ENCODE results near the gene FGF22.
"Not testable (repeated sequence)": the region's sequence is repeated elsewhere in the genome, so short reads cannot be mapped to it uniquely, and the experiment has no call there.

FGF22 gene

GRCh38 chr19:623175-623916 is 16.3 kb upstream of the FGF22 start:
- no peak for DNase-seq (ENCODE audit: extremely low read depth, insufficient read length)
- Histone ChIP-seq H3K36me3 (ENCODE audit: control insufficient read depth, insufficient read depth, low read length) (peaks cover 18% of the 10 kb centered on the region), H3K27me3 (replicated peaks; ENCODE audit: control insufficient read depth, insufficient read depth, low read length) (no peaks in the 10 kb centered on the region), H3K4me3 (replicated peaks; ENCODE audit: low read depth, low read length) (no peak overlapping the region)
- no peak for TF ChIP-seq CTCF (IDR thresholded peaks at IDR 0.05; ENCODE audit: insufficient read depth, low read length, poor library complexity, severe bottlenecking)

GRCh38 chr19:623974-624373 is 15.7 kb upstream of the FGF22 start:
- no peak for TF ChIP-seq CTCF (IDR thresholded peaks at IDR 0.05; ENCODE audit: insufficient read depth, low read length, poor library complexity, severe bottlenecking)
- Histone ChIP-seq H3K36me3 (ENCODE audit: control insufficient read depth, insufficient read depth, low read length) (peaks cover 18% of the 10 kb centered on the region), H3K4me3 (replicated peaks; ENCODE audit: low read depth, low read length) (no peak overlapping the region), H3K27me3 (replicated peaks; ENCODE audit: control insufficient read depth, insufficient read depth, low read length) (no peaks in the 10 kb centered on the region)
- DNase-seq (ENCODE audit: extremely low read depth, insufficient read length): no peak

DNA sequence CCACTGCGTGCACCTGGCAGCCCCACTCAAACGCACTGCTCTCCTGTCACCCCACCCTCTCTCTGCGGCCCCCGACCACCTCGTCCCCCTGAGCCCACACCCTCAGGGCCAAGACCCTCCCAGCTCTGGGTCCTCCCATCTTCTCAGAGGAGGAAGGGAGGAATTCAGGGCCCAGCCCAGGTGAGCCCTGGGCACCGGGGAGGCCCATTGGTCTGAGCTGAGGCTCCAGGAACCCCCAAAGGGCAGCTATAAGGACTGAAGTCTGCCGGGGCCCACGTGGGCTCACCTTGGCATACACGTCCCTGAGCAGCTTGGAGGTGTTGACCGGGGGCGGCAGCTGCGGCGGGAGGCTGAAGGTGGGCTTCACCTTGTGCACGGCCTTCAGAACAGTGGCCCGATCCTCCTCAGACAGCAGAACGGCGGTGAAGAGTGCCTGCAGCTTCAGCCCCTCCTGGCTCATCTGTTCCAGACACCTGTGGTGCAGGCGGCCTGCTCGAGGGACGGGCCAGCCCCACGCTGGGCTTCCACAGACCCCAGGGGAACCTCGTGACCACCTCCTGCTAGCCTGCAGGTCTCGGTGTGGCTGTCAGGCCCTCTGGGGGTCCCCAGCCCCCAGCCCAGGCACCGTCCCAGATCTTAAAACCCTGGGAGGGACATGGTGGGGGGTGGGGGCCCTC is 15.1 kb upstream of the FGF22 start:
- Histone ChIP-seq H3K27me3 (replicated peaks; ENCODE audit: control insufficient read depth, insufficient read depth, low read length) (no peaks in the 10 kb centered on the region), H3K36me3 (ENCODE audit: control insufficient read depth, insufficient read depth, low read length) (peaks cover 16% of the 10 kb centered on the region), H3K4me3 (replicated peaks; ENCODE audit: low read depth, low read length) (no peak overlapping the region)
- TF ChIP-seq CTCF (IDR thresholded peaks at IDR 0.05; ENCODE audit: insufficient read depth, low read length, poor library complexity, severe bottlenecking): no peak
- DNase-seq (ENCODE audit: extremely low read depth, insufficient read length): no peak

DNA sequence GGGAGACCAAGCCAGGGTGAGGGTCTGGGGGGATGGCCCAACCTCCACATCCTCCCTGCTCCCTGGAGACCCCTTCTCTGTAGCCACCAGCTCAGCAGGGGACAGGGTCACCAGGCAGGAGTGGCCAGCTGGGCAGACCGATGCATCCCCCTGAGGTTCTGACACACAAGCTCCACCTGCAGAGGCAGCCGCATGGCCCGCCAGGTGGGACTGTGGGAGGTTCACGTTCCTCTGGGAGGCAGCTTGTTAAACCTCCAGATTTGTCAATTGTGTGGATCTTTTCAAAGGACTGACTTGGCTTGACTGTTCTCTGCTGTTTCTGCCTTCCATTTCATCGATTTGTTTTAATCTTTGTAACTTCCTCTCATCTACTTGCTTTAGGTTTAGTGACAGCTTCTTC is 14.4 kb upstream of the FGF22 start:
- DNase-seq (ENCODE audit: extremely low read depth, insufficient read length): no peak
- H3K4me3 ChIP-seq (replicated peaks; ENCODE audit: low read depth, low read length): no peak overlapping the region
- TF ChIP-seq CTCF (IDR thresholded peaks at IDR 0.05; ENCODE audit: insufficient read depth, low read length, poor library complexity, severe bottlenecking): no peak
- no peaks in the 10 kb centered on the region for H3K27me3 ChIP-seq (replicated peaks; ENCODE audit: control insufficient read depth, insufficient read depth, low read length)
- H3K36me3 ChIP-seq (ENCODE audit: control insufficient read depth, insufficient read depth, low read length): peaks cover 15% of the 10 kb centered on the region

DNA sequence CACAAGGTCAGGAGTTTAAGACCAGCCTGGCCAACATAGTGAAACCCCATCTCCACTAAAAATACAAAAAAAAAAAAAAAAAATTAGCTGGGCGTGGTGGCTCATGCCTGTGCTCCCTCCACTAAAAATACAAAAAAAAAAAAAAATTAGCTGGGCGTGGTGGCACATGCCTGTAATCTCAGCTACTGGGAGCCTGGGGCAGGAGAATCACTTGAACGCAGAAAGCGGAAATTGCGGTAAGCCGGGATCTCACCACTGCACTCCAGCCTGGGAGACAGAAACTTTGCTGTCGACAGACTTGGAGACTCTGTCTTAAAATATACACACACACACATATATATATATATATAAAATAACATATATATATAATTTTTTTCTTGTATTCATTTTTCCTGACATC is 13.1 kb upstream of the FGF22 start:
- DNase-seq (ENCODE audit: extremely low read depth, insufficient read length); H3K27me3 ChIP-seq (replicated peaks; ENCODE audit: control insufficient read depth, insufficient read depth, low read length); H3K4me3 ChIP-seq (replicated peaks; ENCODE audit: low read depth, low read length): not testable (repeated sequence)
- H3K36me3 ChIP-seq (ENCODE audit: control insufficient read depth, insufficient read depth, low read length): peaks cover 15% of the 10 kb centered on the region

- H3K36me3 ChIP-seq (ENCODE audit: control insufficient read depth, insufficient read depth, low read length): peaks cover 10% of the 10 kb centered on the region
- TF ChIP-seq CTCF (IDR thresholded peaks at IDR 0.05; ENCODE audit: insufficient read depth, low read length, poor library complexity, severe bottlenecking): peak; percentile 31
- no peak overlapping the region for H3K4me3 ChIP-seq (replicated peaks; ENCODE audit: low read depth, low read length)
- DNase-seq (ENCODE audit: extremely low read depth, insufficient read length): no peak
- H3K27me3 ChIP-seq (replicated peaks; ENCODE audit: control insufficient read depth, insufficient read depth, low read length): no peaks in the 10 kb centered on the region
Observed at GRCh38 chr19:628168-628567, 11.5 kb upstream of the FGF22 start.

DNA sequence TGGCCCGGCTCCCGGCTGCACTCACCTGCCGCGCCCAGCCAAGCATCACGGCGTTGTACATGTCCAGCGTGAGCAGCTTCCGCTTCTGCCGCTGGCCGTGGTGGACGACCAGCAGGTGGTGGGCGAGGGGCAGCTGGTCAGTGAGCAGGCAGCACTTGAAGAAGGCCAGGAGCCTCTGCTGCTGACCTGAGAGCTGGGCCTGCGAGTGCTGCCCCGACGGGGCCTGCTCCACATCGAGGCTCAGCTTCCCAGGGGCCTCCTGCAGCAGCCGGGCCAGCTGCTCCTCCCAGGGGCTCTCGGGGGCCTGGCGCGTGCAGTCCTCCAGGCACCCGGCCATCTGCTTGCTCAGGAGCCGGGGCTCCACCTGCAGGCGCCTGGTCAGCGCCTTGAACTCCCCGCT is 10.2 kb upstream of the FGF22 start:
- not testable (repeated sequence) for H3K4me3 ChIP-seq (replicated peaks; ENCODE audit: low read depth, low read length); DNase-seq (ENCODE audit: extremely low read depth, insufficient read length); H3K36me3 ChIP-seq (ENCODE audit: control insufficient read depth, insufficient read depth, low read length); H3K27me3 ChIP-seq (replicated peaks; ENCODE audit: control insufficient read depth, insufficient read depth, low read length)

Data from GM06990 (cell line).